ENCODE results near the gene TSPAN16.

Gene TSPAN16, protein sequence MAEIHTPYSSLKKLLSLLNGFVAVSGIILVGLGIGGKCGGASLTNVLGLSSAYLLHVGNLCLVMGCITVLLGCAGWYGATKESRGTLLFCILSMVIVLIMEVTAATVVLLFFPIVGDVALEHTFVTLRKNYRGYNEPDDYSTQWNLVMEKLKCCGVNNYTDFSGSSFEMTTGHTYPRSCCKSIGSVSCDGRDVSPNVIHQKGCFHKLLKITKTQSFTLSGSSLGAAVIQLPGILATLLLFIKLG

DNA sequence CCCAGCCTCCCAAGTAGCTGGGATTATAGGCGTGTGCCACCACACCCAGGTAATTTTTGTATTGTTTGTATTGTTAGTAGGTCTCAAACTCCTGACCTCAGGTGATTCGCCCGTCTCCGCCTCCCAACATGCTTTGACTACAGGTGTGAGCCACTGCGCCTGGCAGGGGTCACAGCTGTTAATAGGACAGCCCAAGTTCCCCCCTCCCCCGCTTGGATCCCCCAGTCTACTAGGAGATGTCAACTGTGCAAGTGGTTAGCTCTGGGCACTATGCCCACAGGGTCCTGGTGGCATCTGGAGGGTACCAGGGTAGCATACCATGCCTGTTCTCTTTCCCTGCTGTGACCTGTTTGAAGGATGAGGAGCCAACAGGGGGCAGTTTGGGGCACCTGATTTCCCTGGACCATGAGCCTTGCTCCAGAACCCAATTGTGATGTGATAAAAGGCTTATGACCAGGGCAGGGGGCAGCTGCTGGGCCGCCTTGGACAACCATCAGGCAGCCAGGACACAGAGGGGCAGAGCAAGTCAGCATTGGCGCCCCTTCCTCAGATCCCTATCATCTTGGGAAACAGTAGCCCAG lies at the start of gene TSPAN16:
TSS of gene TSPAN16 (plus strand) at position 496 of the 581 bp plus-strand sequence. CDS start 138 bp downstream, outside the sequence.
- no peak for DNase-seq (ENCODE audit: low spot score)

DNA sequence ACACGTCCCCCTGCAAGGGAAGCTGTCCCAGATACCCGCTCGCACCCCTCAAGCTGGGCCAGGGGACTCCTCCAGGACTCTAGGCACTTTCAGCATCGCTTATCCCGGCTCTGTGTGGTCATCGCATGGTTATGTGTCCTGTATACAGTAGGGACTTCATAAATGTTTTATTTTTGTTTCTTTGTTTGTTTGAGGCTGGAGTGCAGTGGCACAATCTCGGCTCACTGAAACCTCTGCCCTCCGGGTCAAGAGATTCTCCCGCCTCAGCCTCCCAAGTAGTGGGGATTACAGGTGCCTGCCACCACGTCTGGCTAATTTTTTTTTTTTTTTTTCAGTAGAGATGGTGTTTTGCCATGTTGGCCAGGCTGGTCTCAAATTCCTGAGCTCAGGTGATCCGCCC lies 49.0 kb upstream of the TSPAN16 start:
- no peak for DNase-seq (ENCODE audit: low spot score)

DNA sequence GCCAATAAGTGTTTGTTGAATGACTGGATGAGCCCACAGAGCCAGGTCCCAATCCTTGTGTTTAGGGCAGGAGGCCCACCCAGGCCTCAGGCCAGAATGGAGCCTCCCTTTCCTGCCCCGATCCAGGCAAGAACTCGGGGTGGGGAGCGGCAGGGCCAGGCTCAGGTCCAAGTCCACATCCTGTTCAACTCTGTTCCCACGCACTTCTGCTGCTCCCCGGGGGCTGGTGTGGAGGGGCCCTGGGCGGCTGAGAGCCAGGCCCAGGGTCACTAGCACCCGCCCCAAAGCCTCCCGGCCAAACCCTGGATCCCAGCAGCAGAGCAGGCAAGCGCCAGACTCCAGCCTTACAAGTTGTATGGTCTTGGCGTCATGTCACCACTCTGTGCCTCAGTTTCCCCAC lies 48.6 kb upstream of the TSPAN16 start:
- DNase-seq (ENCODE audit: low spot score), result no peak

DNA sequence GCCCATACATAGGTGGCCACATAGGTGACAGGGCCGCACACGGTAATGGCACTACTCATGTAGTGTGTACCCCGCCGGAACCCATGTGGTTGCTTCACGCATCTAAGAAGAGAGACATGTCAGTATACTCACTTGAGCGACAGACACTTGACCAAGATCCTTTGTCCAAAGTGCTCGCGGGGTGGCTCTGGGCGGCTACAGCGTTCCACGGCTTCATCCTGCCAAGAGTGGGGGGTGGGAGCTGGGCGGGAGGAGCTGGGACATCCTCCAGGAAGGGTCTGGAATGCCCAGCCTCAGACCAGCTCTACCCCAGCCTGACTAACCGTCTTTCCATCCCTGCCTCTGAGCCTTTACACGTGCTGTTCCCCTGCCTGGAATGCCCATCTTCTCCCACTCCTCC lies 48.0 kb upstream of the TSPAN16 start:
- no peak for DNase-seq (ENCODE audit: low spot score)

DNA sequence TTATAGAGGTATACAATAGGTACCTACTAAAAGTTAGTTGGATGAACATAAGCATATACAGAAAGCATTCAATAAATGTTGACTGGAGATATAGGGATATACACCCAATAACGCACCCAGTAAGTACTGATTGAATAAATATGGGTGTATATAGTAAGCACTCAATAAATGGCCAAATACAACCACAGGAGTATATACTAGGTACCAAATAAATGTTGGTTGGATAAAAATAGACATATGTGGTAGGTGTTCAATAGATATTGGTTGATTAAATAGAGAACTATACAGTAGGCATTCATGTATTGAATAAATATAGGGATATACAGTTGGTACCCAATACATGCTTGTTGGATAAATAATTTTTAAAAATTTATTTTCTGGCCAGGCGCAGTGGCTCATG lies 47.1 kb upstream of the TSPAN16 start:
- no peak for DNase-seq (ENCODE audit: low spot score)

DNA sequence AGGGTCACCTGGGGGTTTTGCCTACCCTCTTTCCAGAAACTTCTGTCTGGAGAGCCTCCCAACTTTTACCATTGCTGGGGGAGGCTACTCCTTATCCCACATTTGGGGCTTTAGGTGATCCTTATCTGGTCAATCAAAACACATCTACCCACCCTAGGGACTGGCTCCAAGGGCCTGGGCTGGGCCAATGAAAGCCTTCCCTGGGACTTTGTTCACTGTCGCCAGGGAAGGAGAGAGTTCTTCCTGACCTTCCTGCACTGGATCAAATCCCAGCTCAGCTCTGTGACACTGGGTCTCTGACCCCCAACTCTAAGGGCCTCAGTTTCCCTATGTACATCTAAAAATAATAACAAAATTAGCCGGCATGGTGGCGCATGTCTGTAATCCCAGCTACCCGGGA lies 44.7 kb upstream of the TSPAN16 start:
- DNase-seq (ENCODE audit: low spot score), result no peak

DNA sequence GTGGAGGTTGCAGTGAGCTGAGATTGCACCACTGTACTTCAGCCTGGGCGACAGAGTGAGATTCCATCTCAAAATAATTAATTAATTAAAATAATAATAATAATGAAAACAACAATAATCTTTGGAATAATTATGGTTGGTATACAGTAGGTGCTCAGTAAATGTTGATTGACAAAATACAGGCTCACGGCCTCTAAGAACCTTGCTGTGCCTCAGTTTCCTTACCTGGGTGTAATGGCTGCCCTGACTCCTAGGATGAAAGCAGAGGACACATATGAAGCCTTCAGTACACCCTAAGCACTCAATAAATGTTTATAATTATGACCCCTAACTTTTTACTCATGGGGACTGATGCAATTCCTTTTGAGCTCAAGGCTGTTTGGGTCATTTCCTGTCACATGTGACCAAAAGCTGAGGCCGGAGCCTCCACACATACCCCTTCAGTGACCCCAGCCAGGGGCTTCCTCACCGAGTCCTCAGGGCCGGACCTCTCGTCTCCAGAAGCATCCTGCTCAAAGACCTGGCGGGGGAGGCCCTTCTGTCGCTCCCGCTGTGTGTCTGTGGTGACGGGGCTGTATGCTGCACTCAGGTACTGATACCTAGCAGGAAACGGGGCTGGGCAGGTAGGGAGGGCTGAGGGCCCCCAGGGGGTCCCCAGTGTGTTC lies 44.2 kb upstream of the TSPAN16 start:
- DNase-seq (ENCODE audit: low spot score), result no peak

DNA sequence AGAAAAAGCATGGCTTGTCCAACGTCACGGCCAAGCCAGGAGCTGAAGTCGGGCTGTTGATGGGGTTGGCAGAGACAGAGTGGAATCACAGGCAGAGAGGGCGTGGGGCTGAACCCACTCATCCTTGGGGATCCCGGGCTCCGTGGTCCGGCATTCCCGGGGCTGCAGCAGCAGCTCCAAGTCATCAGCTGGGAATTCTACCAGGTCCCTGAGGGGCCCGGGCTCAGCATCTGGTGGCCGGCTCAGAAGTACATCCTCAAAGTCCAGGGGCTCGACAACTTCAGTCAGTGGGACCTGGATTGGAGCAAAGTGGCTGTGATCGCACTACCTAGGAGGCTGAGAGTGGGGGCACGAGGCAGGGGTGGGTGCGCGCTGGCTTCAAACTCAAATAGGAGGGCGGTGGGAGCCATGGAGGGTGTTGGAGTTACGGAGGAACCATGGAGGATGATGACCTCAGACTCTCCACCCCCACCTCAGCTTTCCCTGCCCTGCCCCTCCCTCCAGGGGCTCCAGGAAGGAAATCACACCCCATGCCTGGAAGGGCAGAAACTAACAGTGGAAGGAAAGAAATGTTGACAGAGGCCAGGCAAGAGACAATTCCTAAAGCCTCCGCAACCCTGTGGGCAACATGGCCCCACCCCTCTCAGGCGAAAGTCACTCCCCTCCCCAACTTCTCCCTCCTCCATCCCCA lies 43.1 kb upstream of the TSPAN16 start:
- DNase-seq (ENCODE audit: low spot score), result no peak

DNA sequence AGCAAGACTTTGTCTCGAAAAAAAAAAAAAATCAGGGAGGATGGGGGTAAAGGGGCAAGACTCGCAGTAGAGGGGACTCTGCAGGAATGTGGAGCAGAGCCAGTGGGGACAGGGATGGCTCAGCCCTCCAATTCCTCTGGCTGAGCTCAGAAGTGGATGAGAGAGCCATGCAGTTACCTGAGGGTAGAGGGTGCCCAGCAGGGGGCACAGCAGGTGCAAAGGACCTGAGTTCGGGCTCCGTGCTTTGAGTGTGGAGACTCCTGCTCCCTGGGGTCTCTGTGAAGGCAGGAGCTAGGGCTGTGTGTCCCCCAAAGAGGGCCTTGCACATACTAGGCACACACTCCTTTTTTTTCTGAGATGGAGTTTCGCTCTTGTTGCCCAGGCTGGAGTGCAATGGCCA lies 41.3 kb upstream of the TSPAN16 start:
- no peak for DNase-seq (ENCODE audit: low spot score)

DNA sequence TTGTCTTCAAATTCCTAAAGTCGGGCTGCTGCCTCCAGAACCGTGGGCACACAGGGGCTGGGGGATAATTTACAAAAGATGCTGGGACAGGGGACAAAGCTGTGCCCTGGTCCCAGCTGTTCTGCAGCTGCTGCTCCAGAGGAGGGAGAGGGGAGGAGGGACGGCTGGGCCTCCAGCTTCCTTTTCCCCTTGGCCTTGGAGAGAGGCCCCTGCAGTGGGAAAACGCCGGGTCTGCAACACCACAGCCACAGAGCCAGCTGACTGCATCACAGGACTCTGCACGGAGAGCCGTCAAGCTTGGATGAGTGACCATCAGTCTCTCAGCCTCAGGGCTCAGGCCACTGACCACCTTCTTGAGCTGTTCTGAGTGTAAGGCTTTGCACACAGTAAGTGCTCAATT lies 39.8 kb upstream of the TSPAN16 start:
- no peak for DNase-seq (ENCODE audit: low spot score)

DNA sequence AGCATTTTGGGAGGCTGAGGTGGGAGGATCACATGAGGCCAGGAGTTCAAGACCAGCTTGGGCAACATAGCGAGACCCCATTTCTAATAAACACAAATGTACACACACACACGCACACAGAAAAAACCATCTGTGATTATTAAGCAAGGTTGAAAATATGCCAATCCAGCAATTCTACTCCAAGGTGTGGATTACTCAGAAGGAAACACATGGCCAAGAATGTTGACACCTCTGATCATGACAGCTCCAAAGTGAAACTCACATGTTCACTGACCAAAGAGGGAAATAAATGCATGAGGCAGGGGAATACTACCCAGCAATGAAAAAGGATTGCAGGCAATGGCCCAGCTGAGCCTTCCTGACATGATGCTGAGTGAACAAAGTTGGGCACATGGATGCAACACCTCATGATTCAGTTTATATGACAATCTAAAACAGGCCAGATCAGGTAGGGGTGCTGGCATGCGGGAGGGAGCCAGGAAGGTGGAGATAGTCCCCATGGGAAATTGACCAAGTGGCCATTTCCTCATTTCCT lies 38.0 kb upstream of the TSPAN16 start:
- no peak for DNase-seq (ENCODE audit: low spot score)

DNA sequence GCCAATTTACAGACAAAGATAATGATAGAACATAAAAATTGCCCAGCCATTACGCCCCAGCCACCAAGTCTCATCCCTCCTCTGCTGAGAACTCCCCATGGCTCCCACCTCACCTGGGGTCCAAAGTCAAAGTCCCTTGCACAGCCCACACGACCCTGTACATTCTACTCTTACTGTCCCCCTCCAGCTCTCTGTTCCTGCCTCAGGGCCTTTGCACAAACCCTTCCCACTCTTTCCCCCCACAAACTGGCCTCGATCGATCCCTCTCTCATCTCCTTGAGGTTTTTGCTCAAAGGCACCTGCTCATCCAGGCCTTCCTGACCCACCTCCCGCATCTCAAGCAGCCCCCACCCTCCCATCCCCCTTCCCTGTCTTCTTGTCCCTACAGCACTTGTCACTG lies 35.0 kb upstream of the TSPAN16 start:
- no peak for DNase-seq (ENCODE audit: low spot score)

DNA sequence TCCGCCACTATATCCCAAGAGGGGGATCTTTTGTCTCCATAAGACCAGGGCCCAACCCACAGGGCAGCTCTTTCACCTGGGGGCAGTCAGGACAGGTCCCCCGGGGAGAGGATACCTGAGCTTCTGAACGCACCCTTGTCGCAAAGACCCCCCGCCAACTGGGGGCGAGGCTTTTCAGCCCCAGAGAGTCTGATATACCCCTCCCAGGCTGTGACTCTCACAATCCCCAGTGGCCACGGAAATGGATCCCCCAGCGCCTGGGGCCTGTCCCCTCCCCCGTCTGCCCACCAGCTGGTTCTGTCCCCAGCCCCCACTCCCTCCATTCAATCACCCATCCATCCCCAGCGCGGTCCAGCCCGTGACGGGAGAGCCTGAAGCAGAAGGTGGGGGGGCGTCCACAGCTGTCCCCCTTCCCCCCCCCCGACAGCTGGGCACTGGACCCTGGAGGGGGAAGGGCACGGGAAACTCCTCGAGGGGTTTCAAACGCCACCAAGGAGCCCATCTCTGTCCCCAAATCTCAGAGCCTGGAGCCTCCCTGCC lies 34.5 kb upstream of the TSPAN16 start:
- DNase-seq (ENCODE audit: low spot score), result no peak

DNA sequence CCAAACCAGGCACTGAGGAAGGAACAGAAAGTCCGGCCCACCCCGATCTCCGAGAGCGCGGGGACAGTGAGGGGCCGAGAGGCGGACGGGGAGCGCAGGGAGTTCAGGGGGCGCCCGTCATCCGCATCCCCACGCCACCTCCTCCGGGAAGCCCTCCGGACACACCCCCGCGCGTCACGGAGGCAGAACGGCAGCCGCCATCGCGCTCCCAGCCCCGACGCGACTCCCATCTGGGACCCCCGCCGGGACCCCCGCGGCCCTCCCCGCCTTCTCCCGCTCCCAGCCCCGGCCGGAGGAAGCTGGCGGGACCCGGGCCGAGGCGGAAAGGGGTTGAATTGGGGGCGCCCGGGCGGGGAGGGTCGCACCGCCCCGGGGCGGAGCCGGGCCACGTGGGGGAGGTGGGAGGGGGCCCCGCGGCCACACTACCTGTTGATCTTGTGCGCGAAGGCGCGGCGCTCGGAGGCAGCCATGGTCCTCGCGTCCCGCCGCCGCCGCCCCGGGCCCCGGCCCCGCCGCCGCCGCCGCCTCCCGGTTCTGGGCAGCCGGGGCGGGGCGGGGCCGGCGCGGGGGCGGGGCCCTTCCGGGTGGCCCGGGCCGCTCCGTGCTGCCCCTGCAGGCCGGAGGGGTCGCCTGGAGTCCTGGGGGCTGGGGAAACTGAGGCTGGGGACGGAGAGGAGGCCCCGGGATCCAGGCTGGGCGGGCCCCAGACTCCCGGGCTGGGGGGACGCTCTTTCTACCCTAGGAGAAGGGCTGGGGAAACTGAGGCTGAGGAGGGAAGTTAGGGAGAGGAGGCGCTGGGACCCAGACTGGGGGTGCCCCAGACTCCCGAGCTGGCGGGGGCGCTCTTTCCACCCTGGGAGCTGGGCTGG lies 33.8 kb upstream of the TSPAN16 start, which contains the start of gene DOCK6:
TSS of gene DOCK6 (minus strand) at position 554 of the 869 bp plus-strand sequence. CDS start at position 470, 84 bp downstream.
- no peak for DNase-seq (ENCODE audit: low spot score)

DNA sequence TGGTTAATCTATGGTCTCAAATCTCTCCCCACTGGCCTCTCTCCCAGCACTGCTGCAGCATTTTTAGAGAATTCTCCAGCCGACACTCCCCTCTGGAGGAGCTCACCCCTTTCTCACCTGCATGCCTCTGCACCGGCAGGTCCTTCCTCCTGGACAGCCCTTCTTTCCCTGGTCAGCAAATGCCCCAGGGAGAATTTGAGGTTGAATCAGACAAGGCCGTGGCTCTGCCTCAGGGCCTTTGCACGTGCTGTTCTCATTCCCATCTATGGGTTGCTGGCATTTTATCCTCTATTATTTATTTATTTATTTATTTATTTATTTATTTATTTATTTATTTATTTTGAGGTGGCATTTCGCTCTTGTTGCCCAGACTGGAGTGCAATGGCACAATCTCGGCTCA lies 32.2 kb upstream of the TSPAN16 start:
- no peak for DNase-seq (ENCODE audit: low spot score)

DNA sequence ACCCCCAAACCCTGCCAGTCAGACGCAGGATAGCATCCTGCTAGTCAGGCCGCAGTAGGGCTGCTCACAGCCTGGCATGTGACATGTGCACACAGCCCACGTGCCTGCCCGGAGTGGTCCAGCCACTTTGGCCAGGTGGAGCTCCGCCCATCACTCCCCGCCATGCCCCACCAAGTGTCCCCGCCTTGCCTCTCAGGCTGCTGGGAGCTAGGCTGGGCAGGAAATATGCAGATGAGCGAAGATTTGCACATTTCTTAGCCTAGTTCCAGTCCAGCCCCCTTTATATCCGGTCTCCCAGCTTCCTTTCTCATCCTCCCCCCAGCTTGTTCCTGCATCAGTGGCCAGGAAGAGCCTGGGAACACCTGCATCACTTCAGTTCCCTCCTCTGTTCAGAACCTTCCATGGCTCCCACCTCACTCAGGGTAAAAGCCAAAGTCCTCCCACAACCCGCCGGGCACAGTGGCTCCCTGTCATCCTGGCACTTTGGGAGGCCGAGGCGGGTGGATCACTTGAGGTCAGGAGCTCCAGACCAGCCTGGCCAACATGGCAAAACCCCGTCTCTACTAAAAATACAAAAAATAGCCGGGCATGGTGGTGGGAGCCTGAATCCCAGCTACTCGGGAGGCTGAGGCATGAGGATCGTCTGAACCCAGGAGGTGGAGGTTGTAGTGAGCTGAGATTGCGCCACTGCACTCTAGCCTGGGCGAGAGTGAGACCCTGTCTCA lies 31.3 kb upstream of the TSPAN16 start:
- DNase-seq (ENCODE audit: low spot score), result no peak

DNA sequence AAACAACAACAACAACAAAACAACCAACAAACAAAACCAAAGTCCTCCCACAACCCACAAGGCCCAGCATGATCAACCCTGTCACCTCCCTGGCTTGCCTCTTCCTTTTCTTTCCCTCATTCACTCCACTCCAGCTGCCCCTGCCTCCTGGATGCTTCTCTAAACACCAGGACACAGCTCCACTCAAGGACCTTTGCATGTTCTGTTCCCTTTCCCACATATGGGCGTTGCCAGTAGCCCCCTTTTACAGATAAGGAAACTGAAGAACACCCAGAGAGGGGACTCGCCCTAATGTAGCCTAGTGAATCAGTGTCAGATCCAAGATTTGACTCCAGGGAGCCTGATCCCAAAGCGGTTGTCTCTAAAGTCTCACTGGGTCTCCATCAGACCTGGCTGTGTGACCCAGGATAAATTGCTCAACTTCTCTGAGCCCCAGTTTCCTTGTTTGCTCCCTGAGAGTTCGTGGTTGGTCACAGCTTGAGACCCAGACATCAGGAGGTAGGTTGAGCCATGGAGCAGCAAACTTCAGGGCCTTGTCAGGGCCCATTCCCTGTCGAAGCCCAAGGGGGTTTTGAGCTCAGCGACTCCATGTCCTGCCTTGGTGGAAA lies 30.7 kb upstream of the TSPAN16 start:
- no peak for DNase-seq (ENCODE audit: low spot score)

DNA sequence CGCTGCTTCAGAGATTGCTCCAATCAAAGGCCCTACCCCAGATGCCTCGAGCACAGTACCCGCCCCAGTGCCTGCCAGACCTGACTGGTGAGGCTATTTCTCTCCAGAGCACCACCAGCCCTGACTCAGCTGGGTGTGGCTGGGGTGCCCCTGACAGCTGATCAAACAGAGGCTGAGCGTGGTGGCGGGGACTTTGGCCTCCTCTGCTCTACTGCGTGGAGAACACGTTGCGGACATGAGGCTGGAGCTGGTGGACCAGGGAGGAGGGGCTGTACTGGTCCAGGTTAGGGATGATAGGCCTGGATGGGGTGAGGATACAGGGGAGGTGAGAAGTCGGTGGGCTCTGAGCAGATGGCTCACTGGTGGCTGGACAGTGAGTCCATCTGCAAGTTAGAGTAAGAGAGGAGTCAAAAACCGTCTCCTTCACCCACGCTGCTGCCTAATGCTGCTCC lies 30.1 kb upstream of the TSPAN16 start:
- no peak for DNase-seq (ENCODE audit: low spot score)

DNA sequence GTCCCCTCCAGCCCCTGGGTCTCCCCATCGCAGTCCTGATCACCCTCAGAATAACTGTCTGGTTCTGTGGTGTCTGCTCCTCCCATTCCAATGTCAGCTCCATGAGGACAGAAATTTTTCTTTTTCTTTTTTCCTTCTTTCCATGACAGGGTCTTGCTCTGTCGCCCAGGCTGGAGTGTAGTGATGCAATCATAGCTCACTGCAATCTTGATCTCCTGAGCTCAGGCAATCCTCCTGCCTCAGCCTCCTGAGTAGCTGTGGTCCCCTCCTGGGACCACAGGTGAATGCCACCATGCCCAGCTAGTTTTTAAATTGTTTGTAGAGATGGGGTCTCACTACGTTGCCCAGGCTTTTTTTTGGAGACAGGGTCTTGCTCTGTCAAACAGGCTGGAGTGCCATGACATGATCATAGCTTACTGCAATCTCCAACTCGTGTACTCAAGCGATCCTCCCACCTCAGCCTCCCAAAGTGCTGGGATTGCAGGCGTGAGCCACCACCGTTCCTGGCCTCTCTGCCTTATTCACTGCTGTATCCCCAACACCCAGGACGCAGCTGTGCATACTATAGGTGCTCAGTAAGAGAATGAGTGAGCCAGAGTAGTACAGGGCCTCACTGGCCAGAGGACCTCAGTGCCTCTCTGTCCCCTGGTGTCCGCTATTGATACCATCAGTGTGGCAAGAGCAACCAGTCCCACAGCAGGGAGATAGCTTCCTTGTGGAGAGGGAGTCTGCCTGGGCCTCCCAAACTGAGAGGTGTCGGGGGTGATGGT lies 28.5 kb upstream of the TSPAN16 start:
- no peak for DNase-seq (ENCODE audit: low spot score)

All from COLO829 (cell line).